Raji (cell line): ENCODE data around the gene HADHB.

Source experiments
- POLR2A ChIP-seq: IDR thresholded peaks from 2 replicates; pipeline ENCODE4 v1.6.1; 2011; ENCODE audit warnings: low read depth, low read length, control low read depth; ENCODE audit not compliant: insufficient read depth

Gene HADHB

DNA sequence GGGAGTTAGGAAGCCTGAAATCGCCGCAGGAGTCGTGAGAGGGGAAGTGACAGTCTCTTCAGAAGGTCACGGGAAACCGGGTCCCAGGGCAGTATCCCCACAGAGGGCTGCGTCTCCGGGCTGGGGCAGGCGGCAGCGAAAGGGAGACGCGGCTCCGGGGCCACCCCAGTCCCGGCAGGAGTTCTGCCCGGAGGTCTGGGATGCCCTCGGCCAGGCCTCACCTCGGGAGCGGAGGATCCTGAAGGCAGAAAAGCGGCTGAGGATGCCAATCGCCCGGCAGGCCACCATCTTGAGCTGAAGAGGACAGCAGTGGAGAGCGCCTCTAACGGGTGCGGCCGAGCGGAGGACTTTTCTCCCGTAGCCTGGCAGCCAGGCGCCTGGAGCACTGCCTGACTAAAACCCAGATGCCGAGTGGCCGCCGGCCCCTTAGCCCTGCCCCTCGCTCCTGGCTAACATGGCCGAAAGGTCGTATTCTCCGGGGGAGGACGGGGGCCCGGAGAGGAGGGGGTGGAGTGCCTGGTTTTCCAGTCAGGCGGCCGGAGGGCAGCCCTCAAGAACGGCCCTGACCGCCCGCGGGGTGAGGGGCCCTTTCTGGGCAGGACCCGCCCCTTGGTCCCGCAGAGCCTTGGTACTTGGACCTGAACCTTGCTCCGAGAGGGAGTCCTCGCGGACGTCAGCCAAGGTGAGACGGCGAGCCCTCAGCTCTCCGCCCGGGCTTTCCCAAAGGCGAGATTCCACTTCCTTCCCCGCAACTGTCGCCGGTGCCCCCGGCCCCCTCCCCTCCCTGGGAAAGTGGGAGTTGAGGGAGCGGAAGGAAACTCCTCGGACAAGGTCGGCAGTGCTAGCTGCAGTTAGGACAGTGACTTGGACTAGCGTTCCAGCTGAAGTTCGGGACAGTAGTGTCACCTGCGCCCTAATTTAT lies at the start of gene HADHB, which contains the start of gene HADHA:
Gene HADHB (plus strand): TSS at position 631 of the 922 bp plus-strand sequence. CDS start 9,316 bp downstream, outside the sequence.
Gene HADHA (minus strand): TSS at position 324 of the 922 bp plus-strand sequence. CDS start 36 bp downstream, at position 288.
- peak; percentile 84 for TF ChIP-seq POLR2A

DNA sequence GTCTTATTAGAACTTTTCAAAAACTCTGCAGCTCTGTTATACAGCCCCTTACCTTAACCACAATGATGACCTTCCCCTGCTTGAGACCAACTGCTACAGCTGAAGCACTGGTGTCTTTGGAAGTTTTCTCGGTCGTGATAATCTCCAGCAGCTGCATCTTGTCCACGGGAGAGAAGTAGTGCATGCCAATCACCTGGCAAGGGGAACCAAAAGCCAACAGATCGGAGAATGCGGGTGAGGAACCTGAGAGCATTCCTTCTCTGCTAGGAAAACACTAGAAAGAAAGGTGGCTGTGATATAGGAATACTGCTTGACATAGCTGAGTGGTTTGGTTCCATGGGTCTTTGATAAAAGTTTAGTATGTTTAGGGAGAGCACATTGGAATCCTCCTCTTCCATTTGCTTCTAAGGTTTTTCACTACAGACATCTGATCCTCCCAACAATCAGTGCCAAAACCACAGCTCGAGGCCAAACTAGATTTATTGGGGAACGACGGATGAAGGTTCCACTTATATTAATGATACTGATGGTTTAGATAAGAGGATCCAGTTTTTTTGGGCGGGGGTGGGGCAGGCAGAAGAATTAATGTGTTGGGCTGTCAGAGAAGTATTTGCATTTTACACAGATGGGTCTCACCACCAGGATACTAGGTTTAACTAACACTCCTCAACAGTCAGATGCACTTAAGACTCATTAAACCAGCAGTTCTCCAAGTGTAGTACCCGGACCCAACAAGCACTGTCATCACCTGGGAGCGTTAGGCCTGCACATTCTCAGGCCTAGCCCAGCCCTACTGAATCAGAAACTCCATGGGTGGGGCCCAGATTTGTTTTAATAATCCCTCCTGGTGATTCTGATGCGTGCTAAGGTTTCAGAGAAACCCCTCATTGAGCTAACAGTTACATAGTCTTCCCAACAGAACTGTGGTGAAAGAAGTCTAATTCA lies 49.4 kb upstream of the HADHB start:
- TF ChIP-seq POLR2A = no peak

DNA sequence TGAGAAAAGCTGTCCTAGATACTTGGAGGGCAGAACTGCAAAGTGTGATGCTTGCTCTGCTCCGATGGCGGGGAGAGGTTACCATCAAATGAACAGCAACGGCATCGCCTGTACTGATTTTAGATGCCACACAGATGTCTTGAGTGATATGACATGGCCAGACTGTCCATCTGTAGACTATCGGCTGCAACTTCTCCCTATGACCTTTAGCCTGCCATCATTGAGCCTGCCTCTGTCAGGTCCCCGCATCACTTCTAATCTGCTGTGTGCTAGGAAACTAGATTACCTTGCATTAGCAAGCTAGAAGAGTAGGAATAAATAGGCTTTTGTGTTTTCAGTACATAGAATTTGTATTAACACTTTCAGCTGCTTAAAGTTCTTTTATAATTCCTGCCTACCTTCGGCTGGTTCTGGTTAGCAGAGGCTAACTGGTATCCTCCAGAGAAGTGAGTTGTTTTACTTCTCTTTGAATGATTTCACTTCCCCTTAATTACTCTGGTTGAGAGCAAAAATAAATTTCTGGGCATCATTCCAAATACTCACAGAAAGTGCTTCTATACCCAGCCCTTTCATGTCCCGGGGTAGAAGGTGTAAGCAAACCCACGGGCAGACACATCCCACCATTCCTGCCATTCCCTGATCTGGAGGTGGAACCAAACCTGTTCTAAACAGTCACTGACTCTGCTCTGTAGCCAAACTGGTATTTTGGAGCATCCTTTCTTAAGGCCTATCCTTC lies 47.9 kb upstream of the HADHB start:
- no peak for TF ChIP-seq POLR2A

DNA sequence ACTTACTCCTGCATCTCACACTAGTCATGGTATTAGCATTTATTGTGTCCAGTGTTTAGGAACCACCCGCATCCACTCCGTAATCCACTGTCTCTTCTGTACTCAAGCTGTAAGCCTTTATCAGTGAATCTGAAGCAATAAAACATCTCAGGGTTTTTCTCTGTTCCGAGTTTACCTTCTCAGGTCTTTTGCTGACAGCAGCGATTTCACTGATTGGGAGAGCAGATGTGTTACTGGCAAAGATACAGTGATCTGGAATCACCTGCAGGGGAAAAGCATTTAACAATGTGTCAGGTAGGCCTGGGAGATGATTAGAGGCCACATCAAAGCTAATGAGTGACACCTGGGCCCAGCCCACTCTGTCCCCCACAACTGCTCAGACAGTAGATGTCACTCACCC lies 47.2 kb upstream of the HADHB start:
- no peak for TF ChIP-seq POLR2A

DNA sequence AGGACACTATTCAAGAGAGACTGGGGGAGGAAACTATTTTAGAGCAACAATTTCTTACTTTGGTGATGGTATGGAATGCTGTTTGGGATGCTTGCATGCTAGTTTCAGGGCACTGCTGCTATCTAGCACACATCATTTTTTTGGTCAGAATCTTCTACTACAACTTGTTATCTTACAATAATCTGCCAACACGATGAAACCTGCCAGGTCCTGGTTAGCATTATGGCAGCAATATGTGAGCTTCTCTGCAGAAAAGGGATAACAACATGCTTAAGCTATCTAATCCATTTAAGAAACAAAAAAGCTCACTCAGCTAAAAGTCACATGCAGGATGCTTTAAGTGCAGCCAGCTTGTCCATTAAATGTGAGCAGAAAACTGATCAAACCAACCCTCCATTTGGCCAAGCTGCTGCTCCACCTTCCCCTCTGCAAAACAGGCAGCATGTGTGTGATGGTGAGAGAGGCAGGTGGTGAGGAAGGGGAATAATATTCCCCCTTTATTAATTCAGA lies 41.7 kb upstream of the HADHB start:
- TF ChIP-seq POLR2A = no peak

DNA sequence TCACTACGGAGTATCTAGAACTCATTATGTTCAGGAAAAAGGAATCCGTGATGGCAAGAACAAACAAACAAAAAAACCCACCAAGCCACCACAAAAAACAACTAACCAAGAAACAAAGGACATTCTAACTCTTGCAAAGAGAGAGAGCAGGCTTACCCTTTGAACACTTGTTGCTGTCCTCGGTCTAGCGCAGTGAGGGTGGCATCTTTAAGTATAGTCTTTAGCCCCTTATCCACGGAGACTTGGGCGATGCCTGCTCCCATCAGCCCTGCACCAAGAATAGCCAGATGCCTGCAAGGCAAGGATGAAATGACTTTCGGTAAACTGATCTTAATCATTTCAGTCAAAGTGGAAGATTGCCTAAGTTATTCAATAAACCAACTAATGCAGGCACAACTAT lies 40.8 kb upstream of the HADHB start:
- TF ChIP-seq POLR2A = no peak

DNA sequence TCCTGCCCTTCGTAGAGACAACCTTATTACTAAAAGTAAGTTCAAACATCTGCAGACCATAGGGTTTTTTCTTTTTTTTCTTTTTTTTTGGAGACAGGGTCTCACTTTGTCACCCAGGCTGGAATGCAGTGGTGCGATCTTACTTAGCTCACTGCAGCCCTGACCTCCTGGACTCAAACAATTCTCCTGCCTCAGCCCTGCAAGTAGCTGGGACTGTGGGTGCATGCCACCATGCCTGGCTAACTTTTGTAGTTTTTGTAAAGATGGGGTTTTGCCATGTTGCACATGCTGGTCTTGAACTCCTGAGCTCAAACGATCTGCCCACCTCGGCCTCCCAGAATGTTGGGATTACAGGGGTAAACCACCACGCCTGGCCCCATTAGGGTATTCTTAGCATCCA lies 32.7 kb upstream of the HADHB start:
- TF ChIP-seq POLR2A = no peak

DNA sequence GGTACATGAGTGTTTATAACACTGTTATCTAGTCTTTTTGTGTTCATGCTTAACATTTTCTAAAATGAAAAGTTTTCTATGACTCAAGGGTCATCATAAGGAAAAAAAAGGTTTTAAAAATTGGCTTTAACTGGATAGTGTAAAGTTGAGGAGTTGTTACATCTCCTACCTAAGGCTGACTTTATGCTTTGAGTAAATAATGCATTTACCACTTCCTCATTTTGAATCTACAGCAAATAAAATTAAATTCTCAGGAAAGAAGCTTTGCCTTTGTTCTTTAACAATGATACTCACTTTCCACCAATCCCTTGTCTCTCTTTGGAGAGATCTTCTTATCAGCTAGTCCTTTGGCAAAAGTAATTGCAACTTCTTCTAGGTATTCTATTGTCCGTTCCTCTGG lies 30.0 kb upstream of the HADHB start:
- TF ChIP-seq POLR2A = no peak

DNA sequence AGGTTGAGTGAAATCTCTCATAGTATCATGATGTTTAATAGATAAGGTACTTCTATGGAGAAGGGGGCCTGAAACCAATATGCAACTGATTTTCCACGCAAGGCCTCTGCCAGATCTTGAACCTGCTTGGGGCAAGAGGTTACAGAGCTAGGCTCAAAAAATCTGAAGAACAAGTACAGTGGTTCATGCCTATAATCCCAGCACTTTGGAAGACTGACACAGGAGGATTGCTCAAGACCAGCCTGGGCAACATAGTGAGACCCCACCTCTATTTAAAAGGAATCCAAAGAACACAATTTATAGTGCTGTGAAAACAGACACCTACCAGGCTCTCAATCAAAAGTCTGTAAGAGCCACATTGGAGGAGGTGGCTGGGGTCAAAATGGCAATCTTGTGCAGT lies 28.9 kb upstream of the HADHB start:
- TF ChIP-seq POLR2A = no peak

DNA sequence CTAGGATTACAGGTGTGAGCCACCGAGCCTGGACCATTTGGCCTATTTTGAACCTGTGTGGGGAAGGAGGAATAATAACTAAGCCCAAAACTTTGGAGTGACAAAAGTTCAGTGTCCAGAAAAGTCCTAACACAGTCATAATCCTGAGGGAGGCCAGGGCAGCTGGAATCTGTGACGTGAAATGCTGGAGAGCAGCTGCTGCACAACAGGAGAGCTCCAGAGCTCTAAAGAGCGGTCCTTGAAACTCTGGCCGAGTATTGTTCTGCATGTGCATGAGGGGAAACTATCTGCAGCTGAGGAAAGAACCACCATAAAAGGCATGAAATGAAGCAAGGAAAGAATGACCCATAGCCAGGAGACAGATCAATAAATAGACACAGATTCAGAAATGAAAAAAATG lies 28.2 kb upstream of the HADHB start:
- no peak for TF ChIP-seq POLR2A

DNA sequence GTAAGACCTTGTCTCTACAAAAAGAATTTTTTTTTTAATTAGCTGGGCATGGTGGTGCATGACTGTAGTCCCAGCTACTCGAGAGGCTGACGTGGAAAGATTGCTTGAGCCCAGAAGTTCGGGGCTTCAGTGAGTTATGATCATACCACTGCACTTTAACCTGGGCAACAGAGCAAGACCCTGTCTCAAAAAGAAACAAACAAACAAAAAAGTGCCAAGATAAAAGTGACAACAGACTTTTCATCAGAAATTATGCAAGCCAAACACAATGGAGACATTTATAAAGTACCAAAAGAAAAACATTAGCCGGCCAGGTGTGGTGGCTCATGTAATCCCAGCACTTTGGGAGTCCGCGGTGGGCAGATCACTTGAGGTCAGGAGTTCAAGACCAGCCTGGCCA lies 27.0 kb upstream of the HADHB start:
- TF ChIP-seq POLR2A = no peak

DNA sequence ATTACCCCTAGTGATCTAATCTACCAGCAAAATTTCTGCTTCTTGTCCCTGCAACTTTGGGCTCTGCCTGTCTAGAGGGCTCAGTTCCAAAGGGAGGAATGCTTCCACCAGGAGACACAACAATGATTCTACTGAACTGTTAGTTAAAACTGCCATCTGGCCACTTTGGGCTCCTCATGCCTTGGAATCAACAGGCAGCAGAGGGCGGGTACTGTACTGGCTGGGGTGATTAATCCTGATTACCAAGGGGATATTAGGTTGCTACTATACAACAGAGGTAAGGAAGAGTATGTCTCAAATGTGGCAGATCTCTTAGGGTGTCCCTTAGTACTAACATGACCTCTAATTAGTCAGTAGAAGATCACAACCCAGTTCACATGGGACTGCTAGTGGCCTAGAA lies 21.7 kb upstream of the HADHB start:
- TF ChIP-seq POLR2A = no peak

DNA sequence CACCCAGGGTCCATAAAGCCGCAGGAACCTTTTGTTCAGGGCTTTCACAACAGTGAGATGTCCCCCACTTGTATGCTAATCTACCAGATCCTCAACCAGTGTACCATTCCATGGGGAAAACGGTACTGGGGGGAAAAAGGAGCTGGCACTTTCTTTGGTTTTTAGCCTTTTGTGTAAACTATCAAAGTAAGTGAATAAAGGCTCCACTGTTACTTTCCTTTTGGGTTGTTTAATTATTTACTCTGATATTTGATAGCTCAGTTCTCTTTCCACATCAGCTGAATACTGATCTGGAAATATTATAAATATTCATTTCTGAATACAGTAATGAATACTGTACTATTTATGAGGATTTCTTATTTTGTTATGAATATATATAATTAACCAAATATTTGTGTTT lies 20.6 kb upstream of the HADHB start:
- no peak for TF ChIP-seq POLR2A

DNA sequence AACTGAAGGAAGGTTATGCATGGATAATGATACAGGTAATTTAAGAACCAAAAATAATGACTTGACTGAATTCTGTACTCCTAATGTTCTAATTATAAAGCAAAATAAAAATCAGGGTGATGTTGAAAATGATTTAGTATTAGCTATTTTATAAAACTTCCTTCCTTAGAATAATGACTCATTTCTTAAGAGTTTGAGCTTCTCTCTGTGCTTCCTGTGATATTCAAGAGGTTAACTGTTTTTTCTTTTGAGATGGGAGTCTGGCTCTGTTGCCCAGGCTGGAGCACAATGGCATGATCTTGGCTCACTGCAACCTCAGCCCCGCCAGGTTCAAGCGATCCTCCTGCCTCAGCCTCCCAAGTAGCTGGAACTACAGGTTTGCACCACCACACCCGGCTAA lies 15.1 kb upstream of the HADHB start:
- no peak for TF ChIP-seq POLR2A

DNA sequence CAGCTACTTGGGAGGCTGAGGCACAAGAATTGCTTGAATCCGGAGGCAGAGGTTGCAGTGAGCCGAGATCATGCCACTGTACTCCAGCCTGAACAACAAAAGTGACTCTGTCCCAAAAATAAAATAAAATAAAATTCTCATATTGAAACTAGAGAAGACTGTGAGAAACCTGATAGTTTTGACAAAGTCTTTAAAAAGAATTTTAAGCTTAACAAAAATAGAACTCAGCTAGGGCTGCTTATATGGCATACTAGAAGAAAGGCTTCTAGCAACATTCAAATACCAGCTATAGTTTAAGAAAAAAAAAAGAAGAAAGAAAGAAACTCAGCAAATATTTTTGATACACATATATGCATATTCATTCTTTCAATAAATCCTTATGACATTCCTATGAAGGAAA lies 13.9 kb upstream of the HADHB start:
- no peak for TF ChIP-seq POLR2A
